Measurements from ENCODE around the gene LCMT1. TPM values are rescaled to one million over a fixed set of nuclear protein-coding genes. Genes with fewer than 3 reads are reported as not detected.
"Not testable (repeated sequence)": the region's sequence is repeated elsewhere in the genome, so short reads cannot be mapped to it uniquely, and the experiment has no call there.

Gene LCMT1
- total RNA-seq, 2 experiments from 2014 or later, result 37.9 to 41.3 TPM

DNA sequence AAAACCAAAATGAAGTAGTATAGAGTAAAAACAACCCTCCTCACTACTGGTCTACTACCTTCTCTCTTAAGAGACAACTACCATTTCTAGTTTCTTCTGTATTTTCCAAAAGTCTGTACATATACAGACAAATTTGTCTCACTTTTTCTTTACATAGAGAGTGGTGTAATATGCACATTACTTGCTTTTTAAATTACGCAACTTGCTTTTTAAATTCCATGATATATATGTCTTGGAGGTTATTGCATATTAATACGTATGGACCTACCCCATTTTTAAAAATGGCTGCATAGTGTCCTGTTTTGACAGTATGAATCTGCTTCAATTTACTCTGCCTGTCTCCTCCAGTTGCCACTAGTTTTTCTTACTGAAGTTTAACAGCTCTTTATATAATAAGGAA is 62.7 kb downstream of the LCMT1 start:
- Mint-ChIP-seq H3K4me1 (ENCODE audit: low read depth) (peaks cover 4% of the 10 kb centered on the region), H3K27me3 (ENCODE audit: low read depth) (no peaks in the 10 kb centered on the region), H3K36me3 (ENCODE audit: low read depth) (peaks cover 37% of the 10 kb centered on the region), H3K27ac (no peak overlapping the region), H3K4me3 (no peak overlapping the region), H3K9me3 (ENCODE audit: insufficient read depth) (no peaks in the 10 kb centered on the region)
- ChIA-PET POLR2A (interaction anchor here (0.7 kb wide), 1 partner anchor 55 kb away, joined by 3 read pairs; no protein-coding TSS in a partner anchor), CTCF (interaction anchor here (1.8 kb wide), 1 partner anchor 47 kb away, joined by 4 read pairs; no protein-coding TSS in a partner anchor)
- ATAC-seq, result no peak
- DNase-seq, result no peak

DNA sequence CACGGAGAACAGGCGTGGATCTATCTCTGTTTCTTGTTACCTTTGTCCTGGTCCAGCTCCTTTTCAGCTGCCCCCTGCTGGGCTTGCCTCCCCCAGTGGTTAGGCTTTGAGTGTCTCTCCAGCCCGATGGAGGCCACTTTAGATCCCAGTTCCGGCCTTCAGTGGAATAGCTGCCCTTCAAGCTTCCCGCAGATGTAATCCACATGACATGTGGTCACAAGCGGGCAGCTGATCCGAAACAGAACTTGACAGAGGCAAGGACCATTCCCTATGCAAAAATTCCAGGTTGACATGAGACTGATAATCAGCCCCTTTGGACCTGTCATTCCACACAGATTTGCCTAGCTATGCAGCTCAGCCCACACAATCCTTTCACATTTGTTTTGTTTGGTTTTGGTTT is 64.6 kb downstream of the LCMT1 start:
- CTCF ChIA-PET, result interaction anchor here (0.8 to 1.8 kb wide), 3 partner anchors 49 to 109 kb away, joined by 3 to 4 read pairs (median 4); no protein-coding TSS in a partner anchor
- H3K27me3 Mint-ChIP-seq (ENCODE audit: low read depth), result no peaks in the 10 kb centered on the region
- H3K4me3 Mint-ChIP-seq, result no peak overlapping the region
- no peaks in the 10 kb centered on the region for H3K9me3 Mint-ChIP-seq (ENCODE audit: insufficient read depth)
- DNase-seq (no peak), ATAC-seq (no peak)
- POLR2A ChIA-PET, result no interaction called here
- H3K4me1 Mint-ChIP-seq (ENCODE audit: low read depth), result peaks cover 4% of the 10 kb centered on the region
- H3K36me3 Mint-ChIP-seq (ENCODE audit: low read depth), result peaks cover 26% of the 10 kb centered on the region
- no peak overlapping the region for H3K27ac Mint-ChIP-seq

DNA sequence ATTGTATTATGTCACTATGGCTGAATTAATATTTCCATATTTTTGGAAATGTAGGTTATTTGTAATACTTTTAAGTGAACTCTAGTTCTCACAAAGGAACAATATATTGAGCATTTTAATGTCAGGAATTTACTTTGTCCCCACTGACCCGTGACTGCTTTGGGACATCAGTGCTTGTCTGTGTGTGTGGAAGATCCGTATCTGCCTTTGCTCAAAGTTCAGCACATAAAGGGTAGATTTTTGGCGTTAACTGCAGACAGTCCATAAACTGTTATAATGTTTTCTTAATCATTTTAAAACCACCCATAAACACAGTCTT is 65.9 kb downstream of the LCMT1 start:
- POLR2A ChIA-PET, result no interaction called here

GRCh38 chr16:25177831-25178688 is 66.5 kb downstream of the LCMT1 start:
- H3K27me3 Mint-ChIP-seq (ENCODE audit: low read depth), result no peaks in the 10 kb centered on the region
- peak overlapping the region; percentile 37 for H3K27ac Mint-ChIP-seq
- no peak for DNase-seq
- H3K4me1 Mint-ChIP-seq (ENCODE audit: low read depth), result peaks cover 4% of the 10 kb centered on the region
- POLR2A ChIA-PET, result no interaction called here
- H3K36me3 Mint-ChIP-seq (ENCODE audit: low read depth), result peaks cover 21% of the 10 kb centered on the region
- no peak overlapping the region for H3K4me3 Mint-ChIP-seq
- CTCF ChIA-PET, result no interaction called here
- ATAC-seq, result no peak
- H3K9me3 Mint-ChIP-seq (ENCODE audit: insufficient read depth), result no peaks in the 10 kb centered on the region

More for the DNA sequence above, 65.9 kb downstream of the LCMT1 start:
- DNase-seq (no peak), ATAC-seq (no peak)
- no peaks in the 10 kb centered on the region for H3K27me3 Mint-ChIP-seq (ENCODE audit: low read depth)
- CTCF ChIA-PET, result no interaction called here
- H3K4me3 Mint-ChIP-seq, result no peak overlapping the region
- H3K27ac Mint-ChIP-seq, result no peak overlapping the region
- peaks cover 24% of the 10 kb centered on the region for H3K36me3 Mint-ChIP-seq (ENCODE audit: low read depth)
- no peaks in the 10 kb centered on the region for H3K9me3 Mint-ChIP-seq (ENCODE audit: insufficient read depth)
- H3K4me1 Mint-ChIP-seq (ENCODE audit: low read depth), result peaks cover 4% of the 10 kb centered on the region

DNA sequence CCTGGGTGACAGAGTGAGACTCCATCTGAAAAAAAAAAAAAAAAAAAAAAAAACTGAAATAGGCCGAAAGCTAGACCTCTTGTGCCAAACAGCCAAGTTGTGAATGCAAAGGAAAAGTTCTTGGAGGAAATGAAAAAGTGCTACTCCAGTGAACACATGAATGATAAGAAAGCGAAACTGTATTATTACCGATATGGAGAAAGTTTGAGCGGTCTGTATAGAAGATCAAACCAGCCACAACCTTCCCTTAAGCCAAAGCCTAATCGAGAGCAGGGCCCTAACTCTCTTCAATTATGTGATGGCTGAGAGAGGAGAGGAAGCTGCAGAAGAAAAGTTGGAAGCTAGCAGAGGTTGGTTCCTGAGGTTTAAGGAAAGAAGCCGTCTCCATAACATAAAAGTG is 69.7 kb downstream of the LCMT1 start:
- ATAC-seq; DNase-seq; H3K4me3 Mint-ChIP-seq; H3K27me3 Mint-ChIP-seq (ENCODE audit: low read depth); H3K4me1 Mint-ChIP-seq (ENCODE audit: low read depth); H3K9me3 Mint-ChIP-seq (ENCODE audit: insufficient read depth); POLR2A ChIA-PET; H3K27ac Mint-ChIP-seq: not testable (repeated sequence)
- peaks cover 13% of the 10 kb centered on the region for H3K36me3 Mint-ChIP-seq (ENCODE audit: low read depth)
- CTCF ChIA-PET, result interaction anchor here (2.7 kb wide), 1 partner anchor 44 kb away, joined by 6 read pairs; no protein-coding TSS in a partner anchor

DNA sequence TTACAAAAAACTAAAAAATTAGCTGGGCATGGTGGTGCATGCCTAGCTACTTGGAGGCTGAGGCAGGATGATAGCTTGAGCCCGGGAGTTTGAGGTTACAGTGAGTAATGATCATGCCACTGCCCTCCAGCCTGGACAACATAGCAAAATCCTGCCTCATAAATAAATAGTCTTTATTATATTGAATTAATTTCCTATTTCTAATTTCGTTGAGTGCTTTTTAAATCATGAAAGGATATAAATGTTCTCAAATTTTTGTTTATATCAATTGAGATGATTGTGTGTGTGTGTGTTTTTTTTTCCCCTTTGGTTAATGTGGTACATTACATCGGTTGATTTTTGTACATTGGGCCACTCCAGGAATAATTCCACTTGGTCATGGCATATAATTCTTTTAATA is 73.2 kb downstream of the LCMT1 start:
- CTCF ChIA-PET, result no interaction called here
- DNase-seq (no peak), ATAC-seq (no peak)
- Mint-ChIP-seq H3K9me3 (ENCODE audit: insufficient read depth) (no peaks in the 10 kb centered on the region), H3K4me1 (ENCODE audit: low read depth) (no peaks in the 10 kb centered on the region), H3K4me3 (no peak overlapping the region), H3K27me3 (ENCODE audit: low read depth) (no peaks in the 10 kb centered on the region), H3K36me3 (ENCODE audit: low read depth) (no peaks in the 10 kb centered on the region), H3K27ac (no peak overlapping the region)
- POLR2A ChIA-PET, result no interaction called here

DNA sequence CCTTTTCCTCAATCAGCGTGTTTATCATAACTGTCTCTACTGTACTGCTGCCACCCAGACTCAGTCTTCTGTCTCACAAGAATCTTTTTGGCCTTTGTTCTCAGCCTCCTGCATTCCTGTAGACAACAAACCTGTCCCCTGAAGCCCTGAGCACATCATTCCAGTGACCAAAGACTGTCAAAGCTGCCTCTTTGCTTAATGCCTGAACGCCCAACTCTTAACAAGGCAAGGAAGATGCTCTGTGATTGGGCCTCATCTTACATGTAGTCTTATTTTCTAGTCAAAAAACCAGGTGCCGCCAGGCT is 75.9 kb downstream of the LCMT1 start:
- DNase-seq (no peak), ATAC-seq (no peak)
- Mint-ChIP-seq H3K27me3 (ENCODE audit: low read depth) (no peaks in the 10 kb centered on the region), H3K4me1 (ENCODE audit: low read depth) (no peaks in the 10 kb centered on the region), H3K36me3 (ENCODE audit: low read depth) (no peaks in the 10 kb centered on the region), H3K4me3 (no peak overlapping the region), H3K9me3 (ENCODE audit: insufficient read depth) (no peaks in the 10 kb centered on the region), H3K27ac (no peak overlapping the region)
- ChIA-PET POLR2A (no interaction called here), CTCF (no interaction called here)

DNA sequence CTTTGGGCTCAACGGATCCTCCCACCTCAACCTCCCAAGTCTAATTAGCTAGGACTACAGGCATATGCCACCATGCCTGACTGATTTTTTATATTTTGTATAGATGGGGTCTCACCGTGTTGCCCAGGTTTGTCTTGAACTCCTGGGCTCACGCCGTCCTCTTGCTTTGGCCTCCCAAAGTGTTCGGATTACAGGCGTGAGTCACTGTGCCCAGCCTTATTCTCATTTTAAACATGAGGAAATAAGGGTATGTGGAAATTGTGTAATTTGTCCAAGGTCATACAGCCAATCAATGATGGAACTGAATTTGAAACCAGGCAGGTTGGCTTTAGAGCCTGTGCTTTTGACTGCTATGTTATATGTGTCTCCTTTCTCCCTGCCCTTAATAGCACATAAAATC is 77.8 kb downstream of the LCMT1 start:
- CTCF ChIA-PET, result interaction anchor here (0.9 kb wide), 1 partner anchor 36 kb away, joined by 4 read pairs; no protein-coding TSS in a partner anchor
- no peak for ATAC-seq
- no peaks in the 10 kb centered on the region for H3K4me1 Mint-ChIP-seq (ENCODE audit: low read depth)
- H3K9me3 Mint-ChIP-seq (ENCODE audit: insufficient read depth), result no peaks in the 10 kb centered on the region
- DNase-seq, result no peak
- POLR2A ChIA-PET, result no interaction called here
- H3K36me3 Mint-ChIP-seq (ENCODE audit: low read depth), result no peaks in the 10 kb centered on the region
- no peak overlapping the region for H3K27ac Mint-ChIP-seq
- H3K4me3 Mint-ChIP-seq, result no peak overlapping the region
- no peaks in the 10 kb centered on the region for H3K27me3 Mint-ChIP-seq (ENCODE audit: low read depth)

DNA sequence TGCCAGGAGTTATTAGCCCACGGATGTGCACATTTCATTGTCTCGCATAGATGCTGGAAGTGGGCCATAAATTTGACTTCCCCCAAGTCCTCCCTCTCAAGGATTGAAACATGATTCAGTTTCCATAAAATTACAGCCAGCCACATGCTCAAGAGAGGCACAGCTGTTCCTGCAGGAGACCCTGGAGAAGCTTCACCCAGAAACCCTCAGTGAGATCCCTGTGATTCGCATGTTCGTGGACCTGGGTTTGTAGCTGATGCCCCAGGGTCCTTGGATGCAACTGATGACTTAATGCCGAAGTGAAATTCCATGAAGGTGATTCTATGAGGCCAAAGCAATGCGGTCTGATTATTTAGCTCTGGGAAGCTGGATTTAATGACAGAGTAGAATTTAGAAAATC is 80.6 kb downstream of the LCMT1 start:
- H3K9me3 Mint-ChIP-seq (ENCODE audit: insufficient read depth), result no peaks in the 10 kb centered on the region
- H3K36me3 Mint-ChIP-seq (ENCODE audit: low read depth), result no peaks in the 10 kb centered on the region
- ChIA-PET CTCF (interaction anchor here (1.9 kb wide), 1 partner anchor 34 kb away, joined by 6 read pairs; no protein-coding TSS in a partner anchor), POLR2A (no interaction called here)
- no peak overlapping the region for H3K4me3 Mint-ChIP-seq
- H3K4me1 Mint-ChIP-seq (ENCODE audit: low read depth), result no peaks in the 10 kb centered on the region
- no peak overlapping the region for H3K27ac Mint-ChIP-seq
- no peak for DNase-seq
- no peak for ATAC-seq
- H3K27me3 Mint-ChIP-seq (ENCODE audit: low read depth), result no peaks in the 10 kb centered on the region

- ATAC-seq, result no peak
- no peak overlapping the region for H3K27ac Mint-ChIP-seq
- ChIA-PET POLR2A (no interaction called here), CTCF (no interaction called here)
- no peaks in the 10 kb centered on the region for H3K36me3 Mint-ChIP-seq (ENCODE audit: low read depth)
- H3K9me3 Mint-ChIP-seq (ENCODE audit: insufficient read depth), result no peaks in the 10 kb centered on the region
- DNase-seq, result no peak
- no peaks in the 10 kb centered on the region for H3K27me3 Mint-ChIP-seq (ENCODE audit: low read depth)
- H3K4me1 Mint-ChIP-seq (ENCODE audit: low read depth), result no peaks in the 10 kb centered on the region
- H3K4me3 Mint-ChIP-seq, result no peak overlapping the region
These were observed 82.8 kb downstream of the LCMT1 start for GRCh38 chr16:25194273-25194878.

- ATAC-seq, result no peak
- DNase-seq, result no peak
- Mint-ChIP-seq H3K36me3 (ENCODE audit: low read depth) (no peaks in the 10 kb centered on the region), H3K27me3 (ENCODE audit: low read depth) (no peaks in the 10 kb centered on the region), H3K4me3 (no peak overlapping the region), H3K4me1 (ENCODE audit: low read depth) (no peaks in the 10 kb centered on the region), H3K27ac (no peak overlapping the region), H3K9me3 (ENCODE audit: insufficient read depth) (no peaks in the 10 kb centered on the region)
- ChIA-PET POLR2A (no interaction called here), CTCF (no interaction called here)
These were observed 86.5 kb downstream of the LCMT1 start for GRCh38 chr16:25198021-25198420.

DNA sequence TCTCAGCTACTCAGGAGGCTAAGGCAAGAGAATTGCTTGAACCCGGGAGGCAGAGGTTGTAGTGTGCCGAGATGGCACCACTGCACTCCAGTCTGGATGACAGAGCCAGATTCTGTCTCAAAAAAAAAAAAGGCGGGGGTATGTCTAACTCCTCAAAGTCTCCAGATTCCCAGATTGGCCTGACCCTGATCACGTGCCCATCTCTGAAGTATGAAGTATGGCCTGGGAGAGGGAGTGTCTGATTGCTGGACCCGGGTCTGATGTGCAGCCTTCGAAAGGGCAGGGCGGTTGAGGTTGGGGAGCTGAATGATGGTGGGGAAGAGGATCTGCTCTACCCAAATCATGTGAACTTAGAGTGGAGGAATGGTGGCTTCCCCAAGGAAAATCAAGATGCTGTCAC is 87.9 kb downstream of the LCMT1 start:
- DNase-seq, result no peak
- no peaks in the 10 kb centered on the region for H3K9me3 Mint-ChIP-seq (ENCODE audit: insufficient read depth)
- H3K4me3 Mint-ChIP-seq, result no peak overlapping the region
- CTCF ChIA-PET, result no interaction called here
- no peaks in the 10 kb centered on the region for H3K36me3 Mint-ChIP-seq (ENCODE audit: low read depth)
- POLR2A ChIA-PET, result no interaction called here
- ATAC-seq, result no peak
- no peaks in the 10 kb centered on the region for H3K27me3 Mint-ChIP-seq (ENCODE audit: low read depth)
- H3K27ac Mint-ChIP-seq, result no peak overlapping the region
- no peaks in the 10 kb centered on the region for H3K4me1 Mint-ChIP-seq (ENCODE audit: low read depth)
